NB4 (cell line): ENCODE measurements around the gene OR4D2.
"Not testable (repeated sequence)": the region's sequence is repeated elsewhere in the genome, so short reads cannot be mapped to it uniquely, and the experiment has no call there.

Source experiments
- DNase-seq: peaks from one replicate; pipeline ENCODE4 v3.0.0; 2010; ENCODE audit warnings: low read depth
- H3K4me3 ChIP-seq: one replicate; pipeline ENCODE4 v1.5.1; 2011; ENCODE audit warnings: mild to moderate bottlenecking, low read depth, low read length, moderate library complexity
- MAX ChIP-seq: IDR thresholded peaks from 2 replicates; pipeline ENCODE4 v1.6.1; 2011; ENCODE audit warnings: low read depth, low read length
- MYC ChIP-seq: IDR thresholded peaks from 2 replicates; pipeline ENCODE4 v1.6.1; 2011; ENCODE audit warnings: low read depth, low read length
- POLR2A ChIP-seq: IDR thresholded peaks from 2 replicates; pipeline ENCODE4 v1.6.1; 2011; ENCODE audit warnings: mild to moderate bottlenecking; ENCODE audit not compliant: insufficient read length; ENCODE audit errors: extremely low read depth
- TF ChIP-seq, protein P1 (sequence below): IDR thresholded peaks from one replicate; pipeline ENCODE4 v1.5.1; 2012; ENCODE audit warnings: low read depth, low read length

The OR4D2 gene

GRCh38 chr17:58166682-58167081, at the start of gene OR4D2:
Gene OR4D2 (plus strand): TSS chr17:58166982. CDS start chr17:58169656, 2,674 bp downstream.
- TF ChIP-seq MAX (no peak), POLR2A (no peak), MYC (no peak)
- TF ChIP-seq, protein P1, sequence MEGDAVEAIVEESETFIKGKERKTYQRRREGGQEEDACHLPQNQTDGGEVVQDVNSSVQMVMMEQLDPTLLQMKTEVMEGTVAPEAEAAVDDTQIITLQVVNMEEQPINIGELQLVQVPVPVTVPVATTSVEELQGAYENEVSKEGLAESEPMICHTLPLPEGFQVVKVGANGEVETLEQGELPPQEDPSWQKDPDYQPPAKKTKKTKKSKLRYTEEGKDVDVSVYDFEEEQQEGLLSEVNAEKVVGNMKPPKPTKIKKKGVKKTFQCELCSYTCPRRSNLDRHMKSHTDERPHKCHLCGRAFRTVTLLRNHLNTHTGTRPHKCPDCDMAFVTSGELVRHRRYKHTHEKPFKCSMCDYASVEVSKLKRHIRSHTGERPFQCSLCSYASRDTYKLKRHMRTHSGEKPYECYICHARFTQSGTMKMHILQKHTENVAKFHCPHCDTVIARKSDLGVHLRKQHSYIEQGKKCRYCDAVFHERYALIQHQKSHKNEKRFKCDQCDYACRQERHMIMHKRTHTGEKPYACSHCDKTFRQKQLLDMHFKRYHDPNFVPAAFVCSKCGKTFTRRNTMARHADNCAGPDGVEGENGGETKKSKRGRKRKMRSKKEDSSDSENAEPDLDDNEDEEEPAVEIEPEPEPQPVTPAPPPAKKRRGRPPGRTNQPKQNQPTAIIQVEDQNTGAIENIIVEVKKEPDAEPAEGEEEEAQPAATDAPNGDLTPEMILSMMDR: no peak
- no peak within 1 kb of the TSS for H3K4me3 ChIP-seq
- no peak for DNase-seq

- DNase-seq: no peak
- TF ChIP-seq MAX (no peak), POLR2A (no peak), MYC (no peak)
- TF ChIP-seq, protein P1: no peak
- H3K4me3 ChIP-seq: no peak overlapping the region
These were observed 49.4 kb upstream of the OR4D2 start for GRCh38 chr17:58117382-58117781.

DNA sequence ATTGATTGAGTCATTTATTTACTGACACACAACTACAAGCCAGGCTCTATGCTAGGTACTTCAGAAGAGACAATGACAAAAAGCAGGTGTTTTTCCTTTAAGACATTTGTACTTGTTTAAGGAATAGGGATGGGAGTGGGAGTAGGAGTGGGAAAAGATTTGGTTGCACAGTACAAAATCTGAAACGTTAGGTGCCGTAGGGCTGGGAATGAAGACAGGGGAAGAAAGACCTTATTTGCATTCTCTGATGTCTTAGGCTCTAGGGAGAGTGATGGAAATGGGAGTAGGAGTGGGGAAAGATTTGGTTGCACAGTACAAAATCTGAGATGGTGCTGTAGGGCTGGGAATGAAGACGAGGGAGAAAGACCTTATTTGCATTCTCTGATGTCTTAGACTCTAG, 47.3 kb upstream of the OR4D2 start:
- no peak overlapping the region for H3K4me3 ChIP-seq
- DNase-seq: no peak
- no peak for TF ChIP-seq POLR2A
- no peak for TF ChIP-seq MAX
- TF ChIP-seq, protein P1: no peak
- TF ChIP-seq MYC: no peak

GRCh38 chr17:58120195-58120822, 46.5 kb upstream of the OR4D2 start:
- TF ChIP-seq MAX (peak; percentile 83), MYC (no peak), POLR2A (no peak)
- TF ChIP-seq, protein P1: no peak
- no peak overlapping the region for H3K4me3 ChIP-seq
- peak; percentile 73 for DNase-seq

DNA sequence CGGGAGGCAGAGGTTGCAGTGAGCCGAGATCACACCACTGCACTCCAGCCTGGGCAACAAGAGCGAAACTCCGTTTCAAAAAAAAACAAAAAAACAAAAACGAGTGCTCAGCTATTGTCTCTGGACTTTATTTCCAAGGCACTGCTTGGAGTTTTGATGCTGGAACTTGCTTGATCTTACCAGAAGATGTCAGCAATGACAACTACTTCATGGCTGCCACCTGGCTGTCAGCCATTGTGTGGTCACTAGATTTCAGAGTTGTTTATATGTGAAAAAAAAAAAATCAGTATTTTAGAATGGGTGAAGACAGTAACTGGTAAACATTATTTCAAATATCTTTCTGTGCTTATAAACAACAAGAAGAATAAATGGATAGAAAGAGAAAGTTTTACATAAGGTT, 44.9 kb upstream of the OR4D2 start:
- peak; percentile 57 for DNase-seq
- TF ChIP-seq POLR2A: no peak
- TF ChIP-seq, protein P1: peak; percentile 35
- H3K4me3 ChIP-seq: no peak overlapping the region

DNA sequence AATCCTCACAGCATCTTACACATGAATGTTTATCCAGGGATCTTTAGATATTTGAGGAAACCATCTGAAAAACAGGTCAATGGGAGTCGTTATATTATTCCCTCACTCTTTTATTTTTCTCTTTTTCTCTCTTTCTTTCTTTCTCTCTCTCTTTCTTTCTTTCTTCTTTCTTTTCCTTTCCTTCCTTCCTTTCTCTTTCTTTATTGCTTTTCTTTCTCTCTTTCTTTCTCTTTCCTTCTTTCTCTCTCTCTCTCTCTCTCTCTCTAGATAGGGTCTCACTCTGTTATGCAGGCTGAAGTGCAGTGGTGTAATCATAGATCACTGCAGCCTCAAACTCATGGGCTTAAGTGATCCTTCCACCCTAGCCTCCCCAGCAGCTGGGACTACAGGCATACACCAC, 38.9 kb upstream of the OR4D2 start:
- no peak for DNase-seq
- no peak overlapping the region for H3K4me3 ChIP-seq
- TF ChIP-seq POLR2A (no peak), MYC (no peak), MAX (no peak)
- TF ChIP-seq, protein P1: no peak

- not testable (repeated sequence) for H3K4me3 ChIP-seq, DNase-seq
These were observed 34.1 kb upstream of the OR4D2 start for GRCh38 chr17:58132697-58133096.
